ENCODE data around the gene NDOR1.

Gene NDOR1

GRCh38 chr9:137221506-137222111 is 16.1 kb downstream of the NDOR1 start:
- DNase-seq = no peak

DNA sequence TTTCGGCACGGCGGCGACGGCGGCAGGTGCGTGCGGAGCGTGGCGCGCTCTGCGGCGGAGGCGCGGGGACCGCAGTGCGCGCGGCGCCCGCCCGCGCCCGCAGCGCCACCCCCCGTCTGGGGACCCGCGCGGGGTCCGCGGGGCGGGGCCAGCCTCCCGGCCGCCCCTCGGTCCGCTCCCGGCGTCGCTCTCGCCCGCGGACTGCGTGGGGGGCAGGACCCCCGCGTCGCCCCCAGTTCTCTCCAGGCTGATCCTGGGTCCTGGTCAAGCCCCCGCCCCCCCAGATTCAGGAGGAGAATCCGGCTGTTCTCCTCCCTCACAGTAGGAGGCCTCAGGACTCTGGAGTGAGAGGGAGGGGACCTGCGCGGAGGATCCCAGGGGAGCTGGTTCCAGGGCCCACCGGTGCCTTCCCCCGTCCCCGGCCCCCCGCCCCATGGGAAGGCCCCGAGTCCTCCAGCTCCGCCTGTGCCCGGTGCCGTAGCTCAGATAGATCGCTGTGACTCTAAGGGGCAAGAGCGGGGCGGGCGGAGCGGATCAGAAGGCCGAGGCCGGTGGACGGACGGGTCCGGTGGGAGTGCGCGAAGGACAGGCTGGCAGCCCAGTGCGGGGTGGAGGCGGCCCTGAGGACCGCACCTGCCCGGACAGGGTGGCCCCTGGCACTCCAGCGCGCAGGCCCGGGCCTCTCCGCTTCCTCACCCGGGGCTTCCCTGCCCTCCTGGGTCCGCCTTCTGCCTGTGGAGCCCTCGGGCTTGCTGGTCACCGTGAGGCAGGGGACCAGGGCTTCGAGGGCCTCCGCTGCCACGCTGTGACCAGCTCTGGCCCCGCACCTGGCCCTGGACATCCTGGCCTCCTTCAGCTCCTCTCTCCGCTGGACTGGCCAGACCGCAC is 16.9 kb downstream of the NDOR1 start, which contains the start of gene RNF208:
TSS of gene RNF208 (minus strand) at position 51 of the 888 bp plus-strand sequence. CDS start 1,028 bp downstream, outside the sequence.
- DNase-seq = no peak

DNA sequence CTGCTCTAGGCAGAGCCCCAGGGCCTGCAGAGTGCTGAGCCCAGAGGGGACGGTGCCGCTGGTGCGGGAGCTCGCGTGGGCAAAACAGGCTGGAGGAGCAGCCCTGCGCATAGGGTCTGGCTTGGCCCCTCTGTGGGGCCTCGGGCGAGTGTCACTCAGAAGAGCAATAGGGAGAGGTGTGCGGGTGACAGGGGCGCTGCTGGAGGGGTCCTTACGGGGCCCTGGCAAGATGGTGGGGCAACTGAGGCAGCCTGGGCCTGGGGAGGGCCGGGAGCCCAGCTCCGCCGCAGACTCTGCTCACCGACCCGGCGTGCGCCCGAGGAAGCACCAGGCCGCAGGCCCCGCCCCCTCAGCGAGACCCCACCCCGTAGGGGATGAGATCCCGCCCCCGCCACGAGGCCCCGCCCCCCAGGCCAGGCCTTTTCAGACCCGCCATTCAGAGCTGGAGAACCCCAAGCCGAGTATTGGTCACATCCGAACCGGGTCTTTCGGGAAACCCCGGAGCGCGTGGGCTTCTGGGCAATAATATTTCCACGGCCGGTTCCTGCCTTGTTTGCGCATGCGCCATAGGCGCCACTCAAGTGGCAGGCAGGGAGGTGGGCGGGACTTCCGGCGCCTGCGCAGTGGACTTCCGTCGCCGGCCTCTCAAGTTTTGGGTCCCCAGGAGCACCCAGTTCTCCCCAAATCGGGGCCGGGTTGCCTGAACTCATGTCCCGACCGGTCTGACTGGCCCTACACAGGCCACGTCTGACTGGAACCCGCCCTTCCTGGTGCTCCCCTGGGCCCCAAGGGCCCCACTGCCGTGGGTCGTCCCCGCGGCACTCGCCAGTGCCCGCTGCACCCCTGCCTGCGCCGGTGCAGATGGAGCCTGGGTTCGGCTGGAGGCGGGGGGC is 17.8 kb downstream of the NDOR1 start:
- peak; percentile 85 to 97 for DNase-seq

DNA sequence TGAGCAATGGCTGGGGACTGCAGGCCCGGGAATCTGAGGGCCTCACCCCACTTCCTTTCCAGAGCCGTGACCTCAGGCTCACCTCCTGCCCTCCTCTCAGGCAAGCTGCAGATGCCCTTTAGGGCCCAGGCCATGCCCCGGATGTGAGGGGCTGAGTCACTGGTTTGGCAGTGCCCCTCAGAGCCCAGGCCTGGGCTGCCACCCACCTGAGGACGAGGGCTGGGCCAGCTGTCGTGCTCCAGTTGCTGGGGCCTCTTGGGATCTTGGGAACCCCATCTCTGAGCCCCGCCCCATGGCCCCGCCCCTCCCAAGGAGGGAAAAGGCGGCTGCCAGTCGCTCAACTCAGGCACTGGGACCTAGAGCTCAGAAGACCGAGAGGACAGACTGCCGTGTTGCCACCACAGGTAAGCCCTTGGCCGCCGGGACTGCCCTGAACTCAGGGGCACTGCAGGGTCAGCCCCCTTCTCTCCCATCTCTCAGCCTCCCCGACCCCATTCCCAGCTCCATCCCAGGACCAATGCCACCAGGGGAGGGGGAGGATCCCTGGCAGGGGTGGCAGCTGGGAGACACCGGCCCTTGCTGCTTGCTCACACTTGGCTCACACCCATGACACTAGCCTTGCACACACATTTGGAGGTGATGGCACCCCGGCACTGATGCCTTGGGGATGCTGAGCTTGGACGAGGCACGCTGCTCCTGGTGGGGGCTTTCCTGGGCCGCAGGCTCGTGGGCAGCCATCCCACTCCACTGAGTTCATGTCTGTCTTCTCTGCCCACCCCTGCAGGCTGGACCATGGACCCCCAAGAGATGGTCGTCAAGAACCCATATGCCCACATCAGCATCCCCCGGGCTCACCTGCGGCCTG is 19.6 kb downstream of the NDOR1 start, which contains the start of gene CYSRT1:
TSS of gene CYSRT1 (plus strand) at position 345 of the 865 bp plus-strand sequence. CDS start at position 793, 448 bp downstream.
- DNase-seq = no peak

DNA sequence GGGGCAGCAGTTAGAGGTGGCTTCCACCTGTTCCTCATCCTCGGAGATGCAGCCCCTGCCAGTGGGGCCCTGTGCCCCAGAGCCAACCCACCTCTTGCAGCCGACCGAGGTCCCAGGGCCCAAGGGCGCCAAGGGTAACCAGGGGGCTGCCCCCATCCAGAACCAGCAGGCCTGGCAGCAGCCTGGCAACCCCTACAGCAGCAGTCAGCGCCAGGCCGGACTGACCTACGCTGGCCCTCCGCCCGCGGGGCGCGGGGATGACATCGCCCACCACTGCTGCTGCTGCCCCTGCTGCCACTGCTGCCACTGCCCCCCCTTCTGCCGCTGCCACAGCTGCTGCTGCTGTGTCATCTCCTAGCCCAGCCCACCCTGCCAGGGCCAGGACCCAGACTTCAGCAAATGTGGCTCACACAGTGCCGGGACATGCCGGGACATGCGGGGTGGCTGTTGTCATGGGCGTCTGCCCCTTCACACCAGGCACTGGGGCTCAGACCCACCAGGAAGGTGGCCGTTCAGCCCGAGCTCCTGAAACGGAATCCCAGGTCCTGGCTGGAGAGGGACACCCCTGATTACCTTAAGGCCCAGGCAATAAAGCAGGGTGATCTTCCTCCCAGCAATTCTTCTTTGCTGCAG is 20.3 kb downstream of the NDOR1 start:
- DNase-seq = no peak

DNA sequence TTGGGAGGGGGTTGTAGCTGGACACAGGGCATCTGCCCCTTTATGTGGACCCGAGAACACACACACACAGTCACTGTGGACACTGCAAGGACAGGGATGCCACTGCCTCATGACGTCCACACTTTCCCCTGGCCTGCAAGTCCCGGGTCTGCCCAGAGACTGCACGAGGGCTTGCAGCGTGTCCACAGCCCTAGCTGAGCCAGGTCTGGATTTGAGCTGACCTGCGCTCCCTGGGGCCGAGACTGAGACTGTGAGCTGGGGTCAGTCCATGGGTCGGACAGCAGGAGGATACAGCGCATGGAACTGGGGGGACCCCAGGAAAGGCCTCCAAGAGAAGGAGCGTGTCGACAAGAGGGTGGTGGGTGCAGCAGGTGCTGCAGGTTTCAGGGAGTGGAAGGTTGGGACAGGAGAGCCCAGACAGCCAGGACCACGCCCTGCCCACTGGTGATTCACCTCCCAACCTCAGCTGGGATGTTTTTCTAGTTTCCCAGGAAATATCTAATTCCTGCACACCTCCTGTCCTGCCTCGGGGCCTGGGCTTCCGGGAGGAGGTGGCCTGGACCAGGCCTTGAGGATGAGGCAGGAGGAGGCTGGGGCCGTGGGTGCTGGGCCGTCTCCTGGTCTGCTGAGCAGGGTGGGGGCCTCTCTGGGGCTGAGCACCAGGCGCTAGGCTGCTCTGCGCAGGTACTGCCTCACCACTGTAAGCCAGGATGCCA is 21.0 kb downstream of the NDOR1 start:
- no peak for DNase-seq

DNA sequence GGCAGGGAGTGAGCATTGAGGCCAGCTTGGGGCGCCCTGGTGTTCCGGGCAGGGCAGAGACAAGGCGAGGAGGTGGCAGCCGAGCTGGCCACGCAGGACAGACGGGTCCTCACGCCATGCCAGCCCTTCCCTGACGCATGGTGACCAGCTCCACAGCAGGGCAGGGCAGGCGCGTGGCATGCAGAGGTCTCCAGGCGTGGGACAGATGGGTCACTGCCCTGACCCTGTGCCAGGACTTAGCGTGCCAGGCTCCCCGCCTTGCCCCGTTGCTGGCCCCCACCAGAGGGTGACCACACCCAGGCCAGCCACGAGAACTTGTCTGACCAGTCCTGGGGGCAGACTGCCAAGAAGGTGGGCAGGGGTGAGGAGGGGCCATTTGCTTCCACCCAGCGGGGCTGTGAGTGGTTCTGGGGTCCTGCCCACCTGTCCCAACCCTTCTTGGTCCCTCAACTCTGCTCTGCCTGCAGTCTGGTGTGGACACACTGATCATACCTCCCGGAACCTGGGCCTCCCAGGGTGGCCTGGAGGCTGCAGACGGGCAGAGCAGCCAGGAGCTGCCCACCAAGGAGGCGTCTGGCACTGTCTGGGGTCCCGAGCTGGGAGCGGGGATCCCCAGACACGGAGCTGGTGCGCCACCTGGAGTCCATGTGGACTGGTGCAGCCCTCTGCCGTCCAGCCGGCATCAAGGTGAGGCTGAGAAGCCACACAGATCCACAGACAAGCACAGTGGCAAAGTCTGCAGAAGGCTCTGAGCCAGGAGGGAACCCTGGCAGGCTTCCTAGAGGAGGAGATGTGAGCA is 21.8 kb downstream of the NDOR1 start, which contains the start of gene RNF224:
TSS of gene RNF224 (plus strand) at position 449 of the 799 bp plus-strand sequence. CDS start 834 bp downstream, outside the sequence.
- peak; percentile 27 to 68 for DNase-seq

DNA sequence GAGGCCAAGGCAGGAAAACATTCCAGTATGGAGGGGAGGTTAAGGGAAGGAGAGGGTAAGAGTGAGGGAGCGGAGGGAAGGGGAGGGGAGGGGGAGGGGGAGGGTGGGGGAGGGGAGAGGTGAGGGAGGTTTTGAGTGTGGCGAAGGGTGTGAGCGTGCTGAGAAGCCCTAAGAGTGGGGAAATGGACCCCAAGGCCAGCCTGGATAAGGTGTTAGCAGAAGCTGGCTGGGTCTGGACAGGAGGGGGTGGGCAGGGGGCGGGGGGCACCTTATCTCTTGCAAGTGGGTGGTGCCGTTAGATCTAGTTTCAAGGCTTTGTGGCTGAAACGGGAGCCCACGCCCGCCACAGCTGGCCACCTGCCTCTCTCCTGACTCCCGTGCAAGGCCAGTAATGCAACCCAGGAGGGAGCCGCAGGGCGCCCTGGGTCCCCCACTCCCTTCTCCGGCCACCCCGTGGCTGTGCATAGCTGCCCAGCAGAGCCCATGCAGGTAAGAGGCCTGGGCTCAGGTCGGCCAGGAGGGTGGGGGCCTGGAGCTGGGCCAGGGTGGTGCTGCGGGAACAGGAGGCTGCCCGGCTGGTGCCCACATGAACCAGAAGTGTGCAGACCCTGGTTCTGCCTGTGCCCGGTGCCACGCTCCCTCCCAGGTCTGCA is 22.5 kb downstream of the NDOR1 start:
- no peak for DNase-seq

- no peak for DNase-seq
These were observed 23.0 kb downstream of the NDOR1 start for GRCh38 chr9:137228506-137228967.

- DNase-seq = no peak
These were observed 23.7 kb downstream of the NDOR1 start for GRCh38 chr9:137228968-137229896.

DNA sequence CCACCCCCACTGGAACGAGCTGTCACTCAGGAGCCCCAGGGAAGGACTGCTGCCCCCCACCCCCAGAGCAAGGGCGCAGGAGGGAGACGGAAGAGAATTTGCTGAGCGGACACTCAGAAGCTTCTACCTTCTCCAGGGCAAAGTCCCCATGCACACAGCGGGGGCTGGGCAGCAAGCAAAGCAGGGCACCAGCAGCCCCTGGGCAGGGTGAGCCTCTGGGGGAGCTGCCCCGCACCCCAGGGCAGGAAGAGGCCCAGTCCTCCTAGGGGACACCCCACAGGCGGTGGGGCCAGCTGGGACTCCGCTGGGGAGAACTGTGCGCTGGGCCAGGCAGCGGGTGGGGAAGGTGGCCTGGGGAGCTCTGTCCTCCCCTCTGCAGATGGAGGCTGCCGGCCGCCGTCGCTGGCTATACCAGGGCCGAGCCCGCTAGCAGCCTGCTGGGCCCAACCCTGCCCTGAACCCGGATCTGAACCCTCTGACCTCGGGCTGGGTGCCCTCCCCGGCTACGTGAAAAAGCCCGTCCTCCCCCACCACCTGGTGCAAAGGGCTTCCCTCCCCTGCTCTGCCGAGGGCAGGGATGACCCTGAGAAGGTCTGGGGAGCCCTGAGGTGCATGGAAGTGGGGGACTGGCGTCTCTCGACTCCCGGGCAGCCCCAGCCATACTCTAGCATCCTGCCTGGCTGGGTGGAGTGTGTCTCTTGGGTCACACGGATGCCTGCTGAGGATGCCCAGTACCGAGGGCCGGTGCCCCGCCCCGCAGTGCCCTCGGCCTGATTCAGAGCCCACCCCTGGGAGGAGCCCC is 24.6 kb downstream of the NDOR1 start:
- no peak for DNase-seq

DNA sequence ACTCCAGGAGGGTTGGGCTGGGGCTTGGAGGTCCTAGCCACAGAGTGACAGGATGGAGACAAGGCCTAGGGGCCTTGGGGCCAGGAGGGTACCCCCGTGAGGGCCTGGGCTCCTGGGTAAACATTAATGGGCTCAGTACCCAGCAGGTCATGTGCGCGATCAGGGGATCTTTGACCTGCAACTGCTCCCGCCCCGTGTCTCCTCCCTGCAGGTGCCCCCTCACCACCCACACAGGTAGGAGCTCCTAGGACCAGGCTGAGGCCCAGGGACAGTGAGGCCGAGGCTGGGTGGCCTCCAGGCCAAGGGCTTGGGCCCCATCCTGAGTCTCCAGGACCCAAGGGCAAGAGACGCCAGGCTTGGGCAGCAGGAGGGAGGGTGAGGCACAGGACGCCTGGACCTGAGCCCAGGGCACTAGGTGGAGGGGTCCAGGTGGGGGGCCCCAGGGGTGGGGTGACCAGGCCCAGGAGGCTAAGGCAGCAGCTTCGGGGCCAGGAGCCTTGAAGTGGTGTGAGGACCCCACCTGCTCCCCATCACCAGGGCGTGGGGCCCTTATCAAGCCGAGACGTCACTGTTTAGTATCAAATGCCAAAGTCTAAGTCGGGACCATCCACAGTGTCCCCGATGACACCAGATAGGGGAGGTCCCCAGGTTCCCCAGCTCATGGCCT is 25.3 kb downstream of the NDOR1 start, which contains the start of gene SLC34A3:
TSS of gene SLC34A3 (plus strand) at position 197 of the 667 bp plus-strand sequence. CDS start 802 bp downstream, outside the sequence.
- no peak for DNase-seq

GRCh38 chr9:137231372-137232039 is 26.0 kb downstream of the NDOR1 start:
- DNase-seq = no peak

DNA sequence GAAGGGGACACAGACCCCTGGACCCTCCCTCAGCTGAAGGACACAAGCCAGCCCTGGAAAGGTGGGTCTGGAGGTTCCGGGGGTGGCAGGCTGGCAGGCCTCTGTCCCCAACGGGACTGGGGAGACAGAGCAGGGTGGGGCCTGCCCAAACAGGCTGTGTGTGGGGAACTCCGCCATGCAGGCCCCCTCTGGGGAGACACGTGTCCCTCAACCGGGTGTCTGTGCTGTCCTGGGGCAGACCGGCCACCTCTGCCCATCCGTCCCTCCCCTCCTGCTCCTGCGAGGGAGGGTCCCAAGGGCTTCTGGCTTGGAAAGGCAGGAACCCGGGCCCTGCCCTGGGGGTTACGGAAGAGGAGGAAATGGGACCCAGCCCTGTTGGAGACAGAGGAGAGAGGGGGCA is 26.6 kb downstream of the NDOR1 start:
- DNase-seq = no peak

GRCh38 chr9:137232510-137232909 is 27.0 kb downstream of the NDOR1 start:
- DNase-seq = no peak

All from NCI-H446 (cell line).